GM23248 (cell line): Measurements from ENCODE around the gene AQP7.

Experiments
- EZH2 ChIP-seq: fragments of 200-600 bp; sonication (generic); IDR thresholded peaks from 2 replicates; pipeline ENCODE4 v1.6.1; 2018; ENCODE audit warnings: antibody characterized with exemption, mild to moderate bottlenecking; ENCODE audit not compliant: insufficient read depth, poor library complexity, severe bottlenecking
- EZH2phosphoT487 ChIP-seq: fragments of 200-600 bp; sonication (generic); IDR thresholded peaks from 2 replicates; pipeline ENCODE4 v1.6.1; 2018; ENCODE audit warnings: antibody characterized with exemption, moderate library complexity, mild to moderate bottlenecking, low read depth; ENCODE audit not compliant: insufficient read depth

DNA sequence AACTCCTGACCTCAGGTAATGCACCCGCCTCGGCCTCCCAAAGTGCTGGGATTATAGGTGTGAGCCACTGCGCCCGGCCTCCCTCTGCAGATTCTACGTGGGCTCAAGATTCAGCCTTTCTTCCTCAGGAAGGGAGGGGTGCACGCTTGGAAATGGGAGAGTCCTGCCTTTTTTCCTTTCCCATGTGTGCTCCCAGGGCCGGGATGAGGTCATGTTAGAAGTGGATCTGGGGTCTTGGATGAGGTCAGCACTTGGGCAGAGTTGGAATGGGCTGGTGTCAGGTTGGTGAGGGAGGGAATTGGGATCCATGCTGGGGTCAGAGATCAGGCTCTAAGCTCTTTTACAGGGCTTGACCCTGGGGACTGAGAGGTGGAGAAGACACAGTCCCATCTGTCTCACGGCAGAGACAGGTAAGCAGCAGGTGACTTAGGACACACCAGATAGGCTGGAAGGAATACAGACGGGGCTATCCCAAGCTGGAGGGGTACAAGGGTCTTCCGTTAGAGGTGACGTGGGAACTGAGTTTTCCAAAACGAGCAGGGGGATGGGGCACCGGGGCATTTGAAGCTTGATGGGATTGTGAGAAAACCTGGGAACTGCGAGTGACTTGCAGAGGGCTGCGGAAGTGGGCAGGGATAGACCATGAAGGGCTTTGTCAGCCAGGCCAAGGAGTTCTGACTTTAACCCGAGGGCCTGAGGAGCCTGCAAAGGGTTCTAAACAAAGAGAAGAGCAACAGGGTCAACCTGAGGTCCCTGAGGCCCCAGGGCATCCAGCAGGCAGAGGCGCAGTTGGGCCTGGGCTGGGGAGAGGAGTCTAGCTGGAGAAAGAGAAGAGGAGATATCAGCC lies 1.8 kb upstream of the AQP7 start:
- TF ChIP-seq EZH2 (no peak), EZH2phosphoT487 (no peak)
